H4 (cell line): Measurements from ENCODE around the gene ZNF609. TPM values are rescaled to one million over a fixed set of nuclear protein-coding genes. Genes with fewer than 3 reads are reported as not detected.

Experiments
- DNase-seq: peaks from one replicate; pipeline ENCODE4 v3.0.0-alpha.2; 2015; ENCODE audit warnings: low spot score
- total RNA-seq: library from RNA; depleted of rRNA; stranded (reverse); fragments of >200 nt; shearing (Covaris generic); gene quantifications from 2 replicates; pipeline ENCODE4 v1.2.3, GENCODE V29; 2014

Gene ZNF609
- total RNA-seq, 1 experiment from 2014 or later = 11.0 TPM

- DNase-seq = no peak
Measured at GRCh38 chr15:64502151-64502550, 41.8 kb downstream of the ZNF609 start.

GRCh38 chr15:64502551-64502950 lies 42.2 kb downstream of the ZNF609 start:
- DNase-seq = no peak

- DNase-seq = no peak
Measured at GRCh38 chr15:64503197-64503596, 42.8 kb downstream of the ZNF609 start.

- DNase-seq = no peak
Measured at GRCh38 chr15:64503640-64504039, 43.3 kb downstream of the ZNF609 start.

- peak; percentile 12 for DNase-seq
Measured at GRCh38 chr15:64507293-64507802, 47.0 kb downstream of the ZNF609 start.

GRCh38 chr15:64507845-64508244 lies 47.5 kb downstream of the ZNF609 start:
- DNase-seq = no peak

- DNase-seq = no peak
Measured at GRCh38 chr15:64513823-64514222, 53.4 kb downstream of the ZNF609 start.

GRCh38 chr15:64515196-64515595 lies 54.8 kb downstream of the ZNF609 start:
- no peak for DNase-seq

- no peak for DNase-seq
Measured at GRCh38 chr15:64515825-64516224, 55.4 kb downstream of the ZNF609 start.

GRCh38 chr15:64519897-64520296 lies 59.5 kb downstream of the ZNF609 start:
- DNase-seq = no peak

GRCh38 chr15:64521201-64521600 lies 60.8 kb downstream of the ZNF609 start:
- peak; percentile 23 for DNase-seq

- DNase-seq = peak; percentile 78
Measured at GRCh38 chr15:64521726-64522164, 61.4 kb downstream of the ZNF609 start.

- DNase-seq = no peak
Measured at GRCh38 chr15:64522226-64522823, 61.9 kb downstream of the ZNF609 start.

GRCh38 chr15:64523240-64523639 lies 62.9 kb downstream of the ZNF609 start:
- no peak for DNase-seq

- peak; percentile 22 for DNase-seq
Measured at GRCh38 chr15:64524778-64525177, 64.4 kb downstream of the ZNF609 start.

- DNase-seq = no peak
Measured at GRCh38 chr15:64525828-64526530, 65.6 kb downstream of the ZNF609 start.

GRCh38 chr15:64527263-64527984 lies 67.0 kb downstream of the ZNF609 start:
- peak; percentile 21 for DNase-seq

- DNase-seq = no peak
Measured at GRCh38 chr15:64528871-64529270, 68.5 kb downstream of the ZNF609 start.

- DNase-seq = no peak
Measured at GRCh38 chr15:64530472-64530871, 70.1 kb downstream of the ZNF609 start.

GRCh38 chr15:64530918-64531317 lies 70.5 kb downstream of the ZNF609 start:
- no peak for DNase-seq

GRCh38 chr15:64532521-64533315 lies 72.3 kb downstream of the ZNF609 start:
- DNase-seq = no peak
